CD14-positive monocyte (primary cell): ENCODE results near the gene MEA1. TPM values are rescaled to one million over a fixed set of nuclear protein-coding genes. Genes with fewer than 3 reads are reported as not detected.

ENCODE experiments used
- DNase-seq, 3 donors: peaks; one replicate each; pipeline ENCODE4 v3.0.0-alpha.2; 2011 to 2022
- H2AFZ ChIP-seq: 2 replicates; pipeline ENCODE4 v1.6.0; 2012; ENCODE audit warnings: mild to moderate bottlenecking, low read depth, low read length, inconsistent platforms; ENCODE audit not compliant: insufficient read depth, poor library complexity, severe bottlenecking
- H3K27ac ChIP-seq, 2 donors: 1 replicate in 1 of 2; 2 replicates in 1 of 2; pipeline ENCODE4 v1.5.1; 2012 to 2013; ENCODE audit warnings: low read length in 2 of 2, control low read depth in 1 of 2, inconsistent platforms in 1 of 2, low read depth in 1 of 2, mild to moderate bottlenecking in 1 of 2
- H3K27me3 ChIP-seq, 2 donors: one replicate each; pipeline versions ENCODE4 v1.6.0 to v1.6.1; 2011 to 2013; ENCODE audit warnings: low read length in 2 of 2; ENCODE audit not compliant: control insufficient read depth in 2 of 2, insufficient read depth in 2 of 2
- H3K36me3 ChIP-seq, 2 donors: replicated peaks in 1 of 2; 1 replicate in 1 of 2; 2 replicates in 1 of 2; pipeline versions ENCODE4 v1.5.1 to v1.6.1; 2012 to 2013; ENCODE audit warnings: low read length in 2 of 2, control low read depth in 1 of 2, inconsistent platforms in 1 of 2, mild to moderate bottlenecking in 1 of 2; ENCODE audit not compliant: insufficient read depth in 2 of 2, control insufficient read depth in 1 of 2
- H3K4me1 ChIP-seq, 2 donors: 1 replicate in 1 of 2; 2 replicates in 1 of 2; pipeline versions ENCODE4 v1.5.1 to v1.6.1; 2012 to 2013; ENCODE audit warnings: low read length in 2 of 2, control low read depth in 1 of 2, inconsistent platforms in 1 of 2, mild to moderate bottlenecking in 1 of 2, moderate library complexity in 1 of 2; ENCODE audit not compliant: insufficient read depth in 2 of 2, control insufficient read depth in 1 of 2
- H3K4me2 ChIP-seq: replicated peaks from 2 replicates; pipeline ENCODE3; 2012; ENCODE audit warnings: low read length, moderate library complexity, mild to moderate bottlenecking; ENCODE audit not compliant: poor library complexity, severe bottlenecking; ENCODE audit errors: extremely low read depth
- H3K4me3 ChIP-seq, 3 experiments: fragments of 200-600 bp in 1 of 3; sonication (generic) in 1 of 3; replicated peaks in 1 of 3; 1 replicate in 2 of 3; 2 replicates in 1 of 3; pipeline ENCODE4 v1.5.1; 2011 to 2013; ENCODE audit warnings: low read length in 3 of 3, mild to moderate bottlenecking in 3 of 3, control low read depth in 2 of 3, low read depth in 2 of 3, inconsistent platforms in 1 of 3, moderate library complexity in 1 of 3
- H3K79me2 ChIP-seq: 2 replicates; pipeline ENCODE4 v1.6.0; 2012; ENCODE audit warnings: mild to moderate bottlenecking, control low read depth, inconsistent platforms, low read length, moderate library complexity; ENCODE audit not compliant: insufficient read depth
- H3K9ac ChIP-seq: 2 replicates; pipeline ENCODE4 v1.6.0; 2017; ENCODE audit warnings: low read length, mild to moderate bottlenecking; ENCODE audit not compliant: insufficient read depth, poor library complexity, severe bottlenecking
- H3K9me3 ChIP-seq, 2 donors: replicated peaks in 1 of 2; 1 replicate in 1 of 2; 2 replicates in 1 of 2; pipeline versions ENCODE4 v1.5.1 to v1.6.1; 2012 to 2013; ENCODE audit warnings: low read length in 2 of 2, control low read depth in 1 of 2; ENCODE audit not compliant: control insufficient read depth in 1 of 2, insufficient read depth in 1 of 2
- H4K20me1 ChIP-seq: 2 replicates; pipeline ENCODE4 v1.6.0; 2012; ENCODE audit warnings: mild to moderate bottlenecking, low read length, control low read depth, moderate library complexity; ENCODE audit not compliant: insufficient read depth
- H3K27ac Mint-ChIP-seq, 7 donors: one replicate each; pipeline ENCODE4 v1.8.0; 2020; ENCODE audit warnings: mild to moderate bottlenecking in 7 of 7, mixed read lengths in 7 of 7, moderate library complexity in 6 of 7, inconsistent platforms in 2 of 7
- H3K27me3 Mint-ChIP-seq, 3 donors: one replicate each; pipeline ENCODE4 v1.8.0; 2021 to 2022; ENCODE audit warnings: low read depth in 3 of 3, mild to moderate bottlenecking in 3 of 3, mixed read lengths in 3 of 3, moderate library complexity in 3 of 3, inconsistent platforms in 1 of 3
- H3K36me3 Mint-ChIP-seq, 2 donors: one replicate each; pipeline ENCODE4 v1.8.0; 2020; ENCODE audit warnings: mixed read lengths in 2 of 2, inconsistent platforms in 1 of 2, mild to moderate bottlenecking in 1 of 2
- H3K4me1 Mint-ChIP-seq: one replicate; pipeline ENCODE4 v1.8.0; 2020; ENCODE audit warnings: mild to moderate bottlenecking, mixed read lengths
- H3K4me3 Mint-ChIP-seq, 2 donors: one replicate each; pipeline ENCODE4 v1.8.0; 2020; ENCODE audit warnings: mild to moderate bottlenecking in 2 of 2, mixed read lengths in 2 of 2, moderate library complexity in 1 of 2
- H3K9me3 Mint-ChIP-seq, 7 donors: one replicate each; pipeline ENCODE4 v1.8.0; 2020 to 2022; ENCODE audit warnings: mixed read lengths in 7 of 7, mild to moderate bottlenecking in 6 of 7, moderate library complexity in 6 of 7, inconsistent platforms in 2 of 7
- CTCF ChIP-seq: fragments of 200-600 bp; IDR thresholded peaks from one replicate; pipeline ENCODE4 v1.8.0; 2022; ENCODE audit warnings: antibody characterized with exemption, mild to moderate bottlenecking
- WGBS: methylation state at CpG from one replicate; pipeline ENCODE4 v1.1.5; 2013; ENCODE audit warnings: missing lambda C conversion rate; ENCODE audit not compliant: insufficient coverage; 5-methylcytosine and 5-hydroxymethylcytosine counted together
- intact Hi-C, 2 donors: fragments of 100-400 bp; cut with micrococcal nuclease; formaldehyde crosslinking; loops; one replicate each; pipeline versions ENCODE4 v1.15.0 to v1.15.1; 2023
- polyA plus RNA-seq, 3 donors: library from polyadenylated mRNA; depleted of rRNA in 1 of 3; unstranded in 2 of 3; stranded (reverse) in 1 of 3; fragments of 300-500 nt in 2 of 3; fragments of >200 nt in 1 of 3; fragmentation: Illumina TruSeq in 2 of 3; gene quantifications; 1 replicate in 2 of 3; 2 replicates in 1 of 3; pipeline ENCODE4 v1.2.3, GENCODE V29; 2012 to 2021

MEA1 gene
- polyA plus RNA-seq, 3 donors = 31.0 to 59.6 (median 58.8) TPM

- H3K4me3 Mint-ChIP-seq = peak within 1 kb of the TSS; percentile 85 to 96
- Histone ChIP-seq H2AFZ (peak within 1 kb of the TSS; percentile 92), H3K79me2 (peaks cover 31% of the 10 kb centered on the region), H3K4me1 (peaks cover 23 to 30% of the 10 kb centered on the region in 2 donors), H3K9me3 (no peaks in the 10 kb centered on the region), H4K20me1 (peaks cover 17% of the 10 kb centered on the region), H3K27me3 (no peaks in the 10 kb centered on the region), H3K4me2 (peak within 1 kb of the TSS; percentile 88), H3K9ac (peak within 1 kb of the TSS; percentile 85), H3K36me3 (peaks cover 3 to 11% of the 10 kb centered on the region in 2 donors), H3K4me3 (peak within 1 kb of the TSS; percentile 64 to 91 (median 64)), H3K27ac (peak within 1 kb of the TSS; percentile 71 to 84)
- peaks cover 53% of the 10 kb centered on the region for H3K4me1 Mint-ChIP-seq
- peaks cover 0 to 4% (median 0%) of the 10 kb centered on the region in 3 donors for H3K27me3 Mint-ChIP-seq
- peaks cover 9 to 18% of the 10 kb centered on the region in 2 donors for H3K36me3 Mint-ChIP-seq
- no peaks in the 10 kb centered on the region for H3K9me3 Mint-ChIP-seq
- peak within 1 kb of the TSS; percentile 78 to 94 (median 91) for H3K27ac Mint-ChIP-seq
- TF ChIP-seq CTCF = no peak
- WGBS = under 1% methylated on average over 52 of the region's 59 CpGs
- intact Hi-C loops = no loop called here
- DNase-seq = peak; percentile 96 to 99 (median 96)
These were observed 29.5 kb downstream of the MEA1 start, which contains the start of gene PPP2R5D for GRCh38 chr6:42984001-42984923. Gene PPP2R5D (plus strand): TSS chr6:42984570. CDS start chr6:42984678, 108 bp downstream.

GRCh38 chr6:42981836-42982235 is 31.9 kb downstream of the MEA1 start:
- H3K9me3 ChIP-seq = no peaks in the 10 kb centered on the region
- Mint-ChIP-seq H3K27ac (no peak overlapping the region), H3K9me3 (no peaks in the 10 kb centered on the region), H3K27me3 (peaks cover 0 to 4% (median 0%) of the 10 kb centered on the region in 3 donors), H3K4me3 (no peak overlapping the region), H3K4me1 (peaks cover 50% of the 10 kb centered on the region), H3K36me3 (peaks cover 0 to 2% of the 10 kb centered on the region in 2 donors)
- intact Hi-C loops = no loop called here
- peaks cover 3% of the 10 kb centered on the region for H4K20me1 ChIP-seq
- TF ChIP-seq CTCF = no peak
- H3K36me3 ChIP-seq = no peaks in the 10 kb centered on the region
- H3K79me2 ChIP-seq = peaks cover 45% of the 10 kb centered on the region
- no peak for DNase-seq
- H2AFZ ChIP-seq = no peak overlapping the region
- peaks cover 37 to 46% of the 10 kb centered on the region in 2 donors for H3K4me1 ChIP-seq
- H3K9ac ChIP-seq = no peak overlapping the region
- no peaks in the 10 kb centered on the region for H3K27me3 ChIP-seq
- 68% methylated on average over 3 of the region's 5 CpGs for WGBS
- no peak overlapping the region for H3K27ac ChIP-seq
- no peak overlapping the region for H3K4me3 ChIP-seq
- no peak overlapping the region for H3K4me2 ChIP-seq
